GM12801 (cell line): ENCODE data around the gene GABRB1.

ENCODE experiments used
- CTCF ChIP-seq: IDR thresholded peaks from one replicate; pipeline ENCODE4 v1.5.1; 2011; ENCODE audit warnings: control low read depth; ENCODE audit not compliant: insufficient read length; ENCODE audit errors: extremely low read depth

The GABRB1 gene

DNA sequence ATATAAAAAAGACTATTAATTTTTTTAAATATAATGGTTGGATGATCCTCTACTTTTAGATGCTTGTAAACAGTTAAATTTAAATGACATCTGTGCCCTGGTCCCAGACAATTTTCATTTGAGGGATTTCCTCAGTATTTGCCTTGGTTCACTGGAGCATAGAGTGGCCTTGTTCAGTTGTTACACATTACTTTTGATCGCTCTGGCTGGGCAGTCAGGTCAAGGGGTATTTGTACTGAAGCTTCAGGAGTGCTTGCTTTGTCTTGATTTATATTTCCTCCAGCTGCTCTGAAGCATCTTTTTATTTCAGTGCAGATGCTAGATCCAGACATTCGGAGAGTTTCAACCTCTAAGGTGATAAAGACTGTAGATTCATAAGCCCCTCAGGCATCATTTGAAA, 382.2 kb downstream of the GABRB1 start:
- TF ChIP-seq CTCF: no peak

- TF ChIP-seq CTCF: no peak
Measured at GRCh38 chr4:47415719-47416118, 384.4 kb downstream of the GABRB1 start.

DNA sequence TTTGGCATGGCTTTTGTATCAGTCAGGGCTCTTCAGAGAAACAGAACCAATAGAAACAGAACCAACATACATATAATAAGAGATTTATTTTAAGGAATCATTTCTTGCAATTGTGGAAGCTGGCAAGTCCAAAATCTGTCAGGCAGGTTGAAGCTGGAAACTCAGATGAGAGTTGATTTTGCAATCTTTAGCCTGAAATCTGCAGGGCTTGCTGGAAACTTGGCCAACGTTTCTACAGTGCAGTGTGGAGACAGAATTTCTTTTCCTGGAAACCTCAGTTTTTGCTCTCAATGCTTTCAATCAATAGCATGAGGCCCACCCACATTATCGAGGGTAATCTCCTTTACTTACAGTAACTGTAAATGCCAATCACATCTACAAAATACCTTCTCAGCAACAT, 386.8 kb downstream of the GABRB1 start:
- no peak for TF ChIP-seq CTCF

- TF ChIP-seq CTCF: no peak
Measured at GRCh38 chr4:47419296-47419695, 387.9 kb downstream of the GABRB1 start.

GRCh38 chr4:47425628-47426027, 394.3 kb downstream of the GABRB1 start:
- TF ChIP-seq CTCF: no peak

DNA sequence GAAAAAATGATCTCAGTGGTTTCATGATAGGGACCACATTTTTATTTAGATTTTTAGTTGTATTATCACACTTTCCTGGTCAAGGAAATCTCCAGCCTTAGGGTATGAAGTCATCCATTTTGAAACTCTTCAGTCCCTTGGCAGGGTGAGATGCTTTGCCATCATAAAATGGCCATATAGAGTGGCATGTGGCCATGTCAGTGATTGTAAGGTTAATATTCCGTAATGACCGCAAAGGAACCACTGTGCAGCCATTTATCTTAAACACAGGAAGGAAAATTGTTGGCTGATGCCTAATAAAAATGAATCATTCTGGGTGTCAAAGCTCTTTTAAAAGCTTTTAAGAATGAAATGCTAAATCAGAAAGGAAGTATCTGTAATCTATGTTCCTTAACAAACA, 396.6 kb downstream of the GABRB1 start:
- TF ChIP-seq CTCF: no peak

GRCh38 chr4:47432749-47433148, 401.4 kb downstream of the GABRB1 start:
- no peak for TF ChIP-seq CTCF

DNA sequence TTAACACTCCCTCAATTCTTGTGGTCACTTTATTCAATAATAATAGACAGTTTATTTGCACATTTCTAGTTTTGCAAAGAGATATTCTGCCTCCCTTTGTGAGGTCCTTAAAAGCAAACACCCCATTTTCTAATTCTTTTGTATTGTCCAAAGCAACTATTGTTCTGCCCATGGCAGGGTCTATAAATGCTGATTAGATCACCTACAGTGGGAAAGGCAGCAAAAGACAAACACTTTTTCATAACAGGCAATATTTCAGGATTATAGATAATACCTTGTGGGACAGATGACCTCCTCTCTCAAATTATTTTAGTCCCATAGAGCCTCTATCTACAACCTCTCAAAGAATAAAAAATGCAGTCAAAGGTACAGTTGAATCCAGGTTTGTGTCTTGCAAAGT, 403.6 kb downstream of the GABRB1 start:
- no peak for TF ChIP-seq CTCF
